H9 (cell line): Measurements from ENCODE around the gene CDKAL1. TPM values are rescaled to one million over a fixed set of nuclear protein-coding genes. Genes with fewer than 3 reads are reported as not detected.

Experiments used
- DNase-seq: peaks from one replicate; pipeline ENCODE4 v3.0.0-alpha.2; 2017
- H2AFZ ChIP-seq: one replicate; pipeline ENCODE4 v1.6.1; 2013; ENCODE audit warnings: mild to moderate bottlenecking, low read length, control low read depth, moderate library complexity
- H2AK5ac ChIP-seq: 2 replicates; pipeline ENCODE4 v1.6.1; 2013; ENCODE audit warnings: low read length, control low read depth, mixed read lengths; ENCODE audit not compliant: insufficient read length
- H2BK120ac ChIP-seq: one replicate; pipeline ENCODE4 v1.6.1; 2013; ENCODE audit warnings: low read depth, mild to moderate bottlenecking, low read length, control low read depth, inconsistent platforms; ENCODE audit not compliant: poor library complexity, severe bottlenecking
- H2BK12ac ChIP-seq: 2 replicates; pipeline ENCODE4 v1.6.1; 2013; ENCODE audit warnings: low read length, control low read depth, mixed read lengths, low read depth; ENCODE audit not compliant: insufficient read length
- H2BK15ac ChIP-seq: 2 replicates; pipeline ENCODE4 v1.6.1; 2013; ENCODE audit warnings: low read depth, low read length, control low read depth
- H2BK20ac ChIP-seq: one replicate; pipeline ENCODE4 v1.6.1; 2013; ENCODE audit warnings: low read depth, mild to moderate bottlenecking, low read length, control low read depth, inconsistent platforms; ENCODE audit not compliant: poor library complexity, severe bottlenecking
- H2BK5ac ChIP-seq: 2 replicates; pipeline ENCODE4 v1.6.1; 2013; ENCODE audit warnings: low read length, control low read depth, mixed read lengths; ENCODE audit not compliant: insufficient read length
- H3K14ac ChIP-seq: 2 replicates; pipeline ENCODE4 v1.6.1; 2013; ENCODE audit warnings: low read length, control low read depth; ENCODE audit not compliant: insufficient read depth
- H3K18ac ChIP-seq: 2 replicates; pipeline ENCODE4 v1.6.1; 2013; ENCODE audit warnings: low read depth, mild to moderate bottlenecking, mixed read lengths, low read length, control low read depth; ENCODE audit not compliant: insufficient read length
- H3K23ac ChIP-seq: 2 replicates; pipeline ENCODE4 v1.6.1; 2013; ENCODE audit warnings: low read length, control low read depth, mixed read lengths, low read depth; ENCODE audit not compliant: insufficient read length
- H3K23me2 ChIP-seq: 2 replicates; pipeline ENCODE4 v1.6.1; 2013; ENCODE audit warnings: low read depth, mild to moderate bottlenecking, mixed read lengths, low read length, control low read depth; ENCODE audit not compliant: insufficient read length, poor library complexity, severe bottlenecking
- H3K27ac ChIP-seq: 2 replicates; pipeline ENCODE4 v1.5.1; 2013; ENCODE audit warnings: low read length, control low read depth, mixed read lengths, low read depth; ENCODE audit not compliant: insufficient read length
- H3K27me3 ChIP-seq: 2 replicates; pipeline ENCODE4 v1.6.1; 2013; ENCODE audit warnings: low read length, control low read depth, inconsistent platforms; ENCODE audit not compliant: insufficient read depth
- H3K4ac ChIP-seq: 2 replicates; pipeline ENCODE4 v1.6.1; 2013; ENCODE audit warnings: low read depth, mild to moderate bottlenecking, control low read depth, inconsistent platforms, low read length, moderate library complexity
- H3K4me1 ChIP-seq: 2 replicates; pipeline ENCODE4 v1.6.1; 2013; ENCODE audit warnings: low read length, control low read depth, inconsistent platforms; ENCODE audit not compliant: insufficient read depth
- H3K4me2 ChIP-seq: 2 replicates; pipeline ENCODE4 v1.6.1; 2013; ENCODE audit warnings: low read length, control low read depth, mixed read lengths; ENCODE audit not compliant: insufficient read length, insufficient read depth
- H3K56ac ChIP-seq: 2 replicates; pipeline ENCODE4 v1.6.1; 2013; ENCODE audit warnings: low read depth, mild to moderate bottlenecking, mixed read lengths, low read length, control low read depth; ENCODE audit not compliant: insufficient read length
- H3K79me1 ChIP-seq: 2 replicates; pipeline ENCODE4 v1.6.1; 2013; ENCODE audit warnings: low read depth, mild to moderate bottlenecking, moderate library complexity, low read length, control low read depth, inconsistent platforms; ENCODE audit not compliant: insufficient read depth, poor library complexity, severe bottlenecking
- H3K79me2 ChIP-seq: 2 replicates; pipeline ENCODE4 v1.6.1; 2013; ENCODE audit warnings: low read length, control low read depth, inconsistent platforms; ENCODE audit not compliant: insufficient read depth
- H3K9ac ChIP-seq: 2 replicates; pipeline ENCODE4 v1.6.1; 2013; ENCODE audit warnings: low read length, control low read depth, mixed read lengths; ENCODE audit not compliant: insufficient read length; ENCODE audit errors: extremely low read depth
- H3K9me3 ChIP-seq: one replicate; pipeline ENCODE4 v1.6.1; 2013; ENCODE audit warnings: low read depth, low read length, inconsistent platforms; ENCODE audit not compliant: control insufficient read depth
- H3T11ph ChIP-seq: one replicate; pipeline ENCODE4 v1.6.1; 2013; ENCODE audit warnings: mild to moderate bottlenecking, low read length, control low read depth, inconsistent platforms
- H4K20me1 ChIP-seq: one replicate; pipeline ENCODE4 v1.6.1; 2013; ENCODE audit not compliant: control insufficient read depth, insufficient read length, insufficient read depth
- H4K5ac ChIP-seq: 2 replicates; pipeline ENCODE4 v1.6.1; 2013; ENCODE audit warnings: low read depth, mild to moderate bottlenecking, mixed read lengths, low read length, control low read depth; ENCODE audit not compliant: insufficient read length
- H4K8ac ChIP-seq: replicated peaks from 2 replicates; pipeline ENCODE4 v1.6.1; 2013; ENCODE audit warnings: low read length, control low read depth, mixed read lengths, low read depth; ENCODE audit not compliant: insufficient read length
- H4K91ac ChIP-seq: 2 replicates; pipeline ENCODE4 v1.6.1; 2013; ENCODE audit warnings: low read depth, mild to moderate bottlenecking, moderate library complexity, mixed read lengths, low read length, control low read depth; ENCODE audit not compliant: insufficient read length
- H3K27ac Mint-ChIP-seq, 3 experiments: 2 replicates in 2 of 3; 3 replicates in 1 of 3; pipeline ENCODE4 v1.8.0; 2020 to 2021; ENCODE audit warnings: mixed read lengths in 3 of 3, mild to moderate bottlenecking in 1 of 3, moderate library complexity in 1 of 3
- H3K27me3 Mint-ChIP-seq: 2 replicates; pipeline ENCODE4 v1.8.0; 2021; ENCODE audit warnings: low read depth, mild to moderate bottlenecking, moderate library complexity, mixed read lengths
- H3K36me3 Mint-ChIP-seq, 3 experiments: 2 replicates in 2 of 3; 3 replicates in 1 of 3; pipeline ENCODE4 v1.8.0; 2020 to 2021; ENCODE audit warnings: low read depth in 3 of 3, mixed read lengths in 3 of 3; ENCODE audit not compliant: insufficient read depth in 1 of 3
- H3K4me1 Mint-ChIP-seq, 2 experiments: 2 replicates each; pipeline ENCODE4 v1.8.0; 2020; ENCODE audit warnings: mixed read lengths in 2 of 2
- H3K4me3 Mint-ChIP-seq, 2 experiments: 2 replicates in 1 of 2; 3 replicates in 1 of 2; pipeline ENCODE4 v1.8.0; 2020 to 2021; ENCODE audit warnings: mild to moderate bottlenecking in 2 of 2, mixed read lengths in 2 of 2, moderate library complexity in 1 of 2
- H3K9me3 Mint-ChIP-seq, 2 experiments: 2 replicates in 1 of 2; 3 replicates in 1 of 2; pipeline ENCODE4 v1.8.0; 2020; ENCODE audit warnings: mild to moderate bottlenecking in 2 of 2, mixed read lengths in 2 of 2, moderate library complexity in 1 of 2
- WGBS: extraction: QIAGEN DNeasy Blood & Tissue Kit; methylation state at CpG from one replicate; pipeline ENCODE4 v1.1.7; 2013; ENCODE audit warnings: missing lambda C conversion rate, low lambda C conversion rate, mixed read lengths; ENCODE audit not compliant: insufficient read length; ENCODE audit errors: extremely low coverage; 5-methylcytosine and 5-hydroxymethylcytosine counted together
- total RNA-seq: library from RNA; stranded (reverse); gene quantifications from 2 replicates; pipeline ENCODE4 v1.2.1, GENCODE V29; 2021
- TF ChIP-seq, protein P1 (sequence below): fragments of 200-600 bp; sonication (generic); conservative IDR thresholded peaks from 3 replicates; pipeline ENCODE4 v1.8.0; 2021; ENCODE audit warnings: antibody characterized with exemption, mild to moderate bottlenecking

CDKAL1 gene
- total RNA-seq, 1 experiment from 2014 or later: 23.0 TPM

DNA sequence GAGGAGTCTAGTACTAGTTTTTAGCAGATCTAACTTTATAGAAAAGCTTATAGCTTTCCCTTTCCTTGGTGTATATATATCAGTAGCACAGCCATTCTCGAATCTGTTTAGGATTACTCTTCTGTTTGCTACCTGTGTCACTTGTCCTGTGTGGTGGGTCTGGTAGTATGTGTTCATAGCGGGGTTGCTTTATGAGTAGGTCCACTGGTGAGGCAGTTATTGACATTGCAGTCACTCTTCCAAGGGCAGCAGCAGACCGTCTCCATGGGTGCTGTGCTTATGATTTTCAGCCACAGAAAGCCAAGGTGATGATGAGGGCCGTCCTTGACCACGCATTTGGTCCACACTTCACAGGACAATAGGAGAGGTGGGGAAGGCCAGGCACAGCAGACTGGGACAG is 171.5 kb downstream of the CDKAL1 start:
- H2BK15ac ChIP-seq: no peak overlapping the region
- H2BK12ac ChIP-seq: no peak overlapping the region
- H3T11ph ChIP-seq: no peak overlapping the region
- H3K4me3 Mint-ChIP-seq: no peak overlapping the region
- no peak overlapping the region for H2BK120ac ChIP-seq
- H4K91ac ChIP-seq: no peak overlapping the region
- H3K27me3 ChIP-seq: no peaks in the 10 kb centered on the region
- no peak overlapping the region for H4K5ac ChIP-seq
- no peak for DNase-seq
- H4K20me1 ChIP-seq: no peaks in the 10 kb centered on the region
- no peak overlapping the region for H3K23ac ChIP-seq
- no peak overlapping the region for H3K27ac ChIP-seq
- H3K23me2 ChIP-seq: no peaks in the 10 kb centered on the region
- peaks cover 2% of the 10 kb centered on the region; the same call in 1 of the 2 replicates for H3K4me1 ChIP-seq
- 0 out of 7 replicates have a peak overlapping the region, but pooled peaks of 1 of the 3 experiments have one; percentile 15 for H3K27ac Mint-ChIP-seq
- no peaks in the 10 kb centered on the region for H3K27me3 Mint-ChIP-seq
- WGBS: no CpG with 5 or more reads among the region's 5 CpGs
- TF ChIP-seq, protein P1, sequence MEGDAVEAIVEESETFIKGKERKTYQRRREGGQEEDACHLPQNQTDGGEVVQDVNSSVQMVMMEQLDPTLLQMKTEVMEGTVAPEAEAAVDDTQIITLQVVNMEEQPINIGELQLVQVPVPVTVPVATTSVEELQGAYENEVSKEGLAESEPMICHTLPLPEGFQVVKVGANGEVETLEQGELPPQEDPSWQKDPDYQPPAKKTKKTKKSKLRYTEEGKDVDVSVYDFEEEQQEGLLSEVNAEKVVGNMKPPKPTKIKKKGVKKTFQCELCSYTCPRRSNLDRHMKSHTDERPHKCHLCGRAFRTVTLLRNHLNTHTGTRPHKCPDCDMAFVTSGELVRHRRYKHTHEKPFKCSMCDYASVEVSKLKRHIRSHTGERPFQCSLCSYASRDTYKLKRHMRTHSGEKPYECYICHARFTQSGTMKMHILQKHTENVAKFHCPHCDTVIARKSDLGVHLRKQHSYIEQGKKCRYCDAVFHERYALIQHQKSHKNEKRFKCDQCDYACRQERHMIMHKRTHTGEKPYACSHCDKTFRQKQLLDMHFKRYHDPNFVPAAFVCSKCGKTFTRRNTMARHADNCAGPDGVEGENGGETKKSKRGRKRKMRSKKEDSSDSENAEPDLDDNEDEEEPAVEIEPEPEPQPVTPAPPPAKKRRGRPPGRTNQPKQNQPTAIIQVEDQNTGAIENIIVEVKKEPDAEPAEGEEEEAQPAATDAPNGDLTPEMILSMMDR: no peak
- H4K8ac ChIP-seq: no peak overlapping the region
- H3K18ac ChIP-seq: no peak overlapping the region
- no peaks in the 10 kb centered on the region for H3K79me1 ChIP-seq
- no peak overlapping the region for H3K4ac ChIP-seq
- H2AK5ac ChIP-seq: no peak overlapping the region
- no peaks in the 10 kb centered on the region for H3K36me3 Mint-ChIP-seq
- H3K14ac ChIP-seq: no peak overlapping the region
- H3K9me3 ChIP-seq: no peaks in the 10 kb centered on the region
- no peak overlapping the region for H2AFZ ChIP-seq
- no peak overlapping the region for H3K4me2 ChIP-seq
- no peaks in the 10 kb centered on the region for H3K9me3 Mint-ChIP-seq
- H3K4me1 Mint-ChIP-seq: peaks cover 30 to 50% of the 10 kb centered on the region in 2 experiments
- no peak overlapping the region for H2BK20ac ChIP-seq
- H3K9ac ChIP-seq: no peak overlapping the region
- no peak overlapping the region for H2BK5ac ChIP-seq
- H3K56ac ChIP-seq: no peak overlapping the region
- no peaks in the 10 kb centered on the region for H3K79me2 ChIP-seq
